HG02623 (cell line): ENCODE measurements around the gene CYBA.

Experiments
- ATAC-seq: cut with Tn5 transposase; IDR thresholded peaks from one replicate; pipeline ENCODE4 v1.9.1; 2021; ENCODE audit warnings: moderate library complexity; ENCODE audit not compliant: unreplicated experiment

CYBA gene

GRCh38 chr16:88631920-88632586 lies 18.8 kb downstream of the CYBA start:
- ATAC-seq = no peak

DNA sequence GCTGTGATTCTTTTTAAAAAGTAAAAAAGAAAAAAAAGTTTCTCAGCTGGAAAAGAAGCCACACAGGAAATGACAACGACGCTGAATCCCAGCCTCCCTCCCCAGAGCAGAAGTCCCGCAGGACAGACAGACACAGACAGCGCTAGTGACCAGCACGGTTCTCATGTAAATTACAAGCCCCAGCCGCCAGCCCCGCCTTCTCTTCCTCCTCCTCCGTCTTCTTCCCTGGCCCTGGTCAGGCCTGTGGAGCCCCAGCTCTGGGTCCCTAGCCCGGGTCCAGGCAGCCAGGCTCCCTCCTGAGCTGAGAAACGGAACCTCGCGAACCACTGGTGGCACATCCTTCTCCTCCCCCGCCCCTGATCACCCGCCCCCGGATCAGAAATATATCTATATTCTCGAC lies 19.5 kb downstream of the CYBA start:
- no peak for ATAC-seq

DNA sequence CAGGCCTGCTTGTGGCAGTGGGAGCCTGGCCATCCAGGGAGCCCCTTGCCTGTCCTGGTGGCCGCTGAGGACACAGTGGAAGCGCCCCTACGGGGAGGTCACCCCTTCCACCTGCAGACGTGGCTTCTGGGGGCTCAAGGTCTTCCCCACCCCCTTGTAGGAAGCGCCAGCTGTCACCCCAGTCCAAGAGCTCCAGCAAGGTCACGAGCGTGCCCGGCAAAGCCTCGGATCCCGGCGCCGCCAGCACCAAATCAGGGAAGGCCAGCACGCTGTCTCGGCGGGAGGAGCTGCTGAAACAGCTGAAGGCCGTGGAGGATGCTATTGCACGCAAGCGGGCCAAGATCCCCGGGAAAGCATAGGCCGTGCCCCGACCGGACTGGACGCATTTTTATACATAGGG lies 19.9 kb downstream of the CYBA start:
- ATAC-seq = no peak

DNA sequence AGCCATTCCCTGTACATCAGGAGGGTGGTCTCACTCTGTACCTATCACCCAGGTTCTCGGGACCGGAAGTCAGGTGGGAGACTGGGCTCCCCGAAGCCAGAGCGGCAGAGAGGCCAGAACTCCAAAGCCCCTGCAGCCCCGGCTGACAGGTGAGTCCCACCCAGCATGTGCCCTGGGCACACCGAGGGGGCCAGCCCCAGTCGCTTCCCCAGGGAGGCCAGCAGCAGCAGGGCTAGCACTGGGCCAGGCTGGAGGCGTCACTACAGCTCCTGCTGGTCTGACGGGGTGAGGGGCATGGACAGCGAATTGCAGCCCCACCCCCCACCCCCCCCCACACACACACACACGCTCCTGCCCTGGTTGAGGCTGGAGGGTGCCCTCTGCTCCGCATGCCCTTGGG lies 20.4 kb downstream of the CYBA start:
- no peak for ATAC-seq

DNA sequence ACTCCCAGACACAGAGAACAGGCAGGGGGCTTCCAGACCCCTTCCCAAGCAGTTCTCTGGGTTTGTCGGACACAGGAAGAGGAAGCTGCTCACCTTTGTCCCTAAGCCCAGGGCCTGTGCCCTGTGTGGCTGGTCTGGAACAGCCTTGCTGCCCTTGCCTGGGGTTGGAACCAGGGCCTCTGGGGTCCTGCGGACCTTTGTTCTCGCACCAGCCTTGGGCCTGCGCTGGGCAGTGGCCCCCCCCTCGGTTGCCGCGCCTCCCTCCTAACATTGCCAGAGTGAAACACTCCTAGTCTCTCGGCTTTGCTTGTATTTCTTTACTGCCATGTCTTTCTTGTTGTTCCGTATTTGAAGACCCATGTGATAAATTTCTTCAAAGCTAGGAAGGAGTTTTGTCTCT lies 21.0 kb downstream of the CYBA start:
- no peak for ATAC-seq

DNA sequence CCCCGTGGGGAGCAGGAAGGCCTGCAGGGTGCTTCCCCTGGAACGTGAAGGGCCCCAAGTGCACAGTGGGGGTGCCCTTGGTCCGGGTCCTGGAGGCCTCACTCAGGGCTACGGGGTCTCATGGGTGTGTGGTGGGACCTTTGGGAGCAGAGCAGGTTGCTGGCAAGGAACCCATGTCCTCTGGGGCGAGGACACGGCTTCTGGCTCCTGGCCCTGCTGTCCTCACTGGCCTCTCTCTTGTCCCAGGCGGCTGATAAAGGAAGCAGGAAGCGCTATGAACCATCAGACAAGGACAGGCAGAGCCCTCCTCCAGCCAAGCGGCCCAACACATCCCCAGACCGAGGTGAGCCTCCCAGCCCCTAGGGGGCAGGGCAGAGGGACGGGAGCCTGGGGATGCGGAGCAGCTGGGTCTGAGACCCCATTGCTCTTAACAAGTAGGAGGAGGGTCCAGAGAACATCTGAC lies 22.3 kb downstream of the CYBA start:
- no peak for ATAC-seq

DNA sequence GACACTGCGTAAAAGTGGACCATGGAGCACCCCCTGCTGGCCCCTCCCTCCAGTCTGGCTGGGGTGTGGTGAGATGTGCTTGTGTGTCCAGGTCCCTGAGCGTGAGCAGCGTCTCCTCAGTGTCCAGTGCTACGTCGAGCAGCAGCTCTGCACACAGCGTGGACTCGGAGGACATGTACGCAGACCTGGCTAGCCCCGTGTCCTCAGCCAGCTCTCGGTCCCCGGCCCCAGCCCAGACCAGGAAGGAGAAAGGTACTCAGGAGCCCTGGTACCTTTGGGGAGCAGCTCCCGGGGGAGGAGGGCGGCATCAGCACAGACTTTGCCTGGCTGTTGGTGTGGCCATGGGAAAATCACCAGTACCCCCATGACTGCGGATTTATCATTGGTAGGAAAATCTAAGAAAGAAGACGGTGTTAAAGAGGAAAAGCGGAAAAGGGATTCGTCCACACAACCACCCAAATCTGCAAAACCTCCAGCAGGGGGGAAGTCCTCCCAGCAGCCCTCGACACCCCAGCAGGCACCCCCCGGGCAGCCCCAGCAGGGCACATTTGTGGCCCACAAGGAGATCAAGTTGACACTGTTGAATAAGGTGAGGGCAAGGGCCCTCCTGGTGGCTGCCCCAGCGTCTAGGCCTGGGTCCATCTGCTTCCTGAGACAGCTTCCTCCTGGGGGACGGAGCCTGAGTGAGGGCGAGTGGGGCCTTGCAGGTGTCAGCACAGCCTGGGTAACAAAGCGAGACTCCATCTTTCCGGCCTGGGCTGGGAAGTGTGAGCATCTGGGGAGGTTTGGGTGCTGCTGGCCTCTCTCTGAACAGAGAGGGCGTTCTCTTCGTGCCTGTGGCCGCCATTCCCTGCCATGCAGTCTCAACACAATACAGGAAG lies 23.1 kb downstream of the CYBA start:
- ATAC-seq = no peak

DNA sequence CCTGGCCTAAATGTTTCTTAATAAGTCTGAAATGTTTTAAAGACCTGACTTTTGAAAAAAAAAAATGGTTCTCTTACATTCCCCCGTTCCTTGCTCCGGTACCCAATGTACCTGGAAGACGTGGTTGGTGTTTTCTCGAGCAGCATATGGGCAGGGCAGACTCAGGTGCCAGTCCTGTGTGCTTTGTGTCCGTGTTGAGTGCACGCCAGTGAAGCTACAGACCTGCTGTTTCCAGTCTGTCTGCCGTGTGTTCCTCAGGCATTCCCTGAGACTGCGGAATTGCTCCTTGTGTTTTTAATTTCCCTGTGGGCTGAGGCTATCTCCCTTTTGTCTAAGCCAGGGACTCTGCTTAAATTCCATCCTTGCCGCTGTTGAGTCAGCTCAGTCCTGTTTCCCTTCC lies 24.2 kb downstream of the CYBA start:
- no peak for ATAC-seq

GRCh38 chr16:88624977-88625576 lies 25.8 kb downstream of the CYBA start:
- ATAC-seq = no peak

- no peak for ATAC-seq
Measured at GRCh38 chr16:88624481-88624880, 26.4 kb downstream of the CYBA start.

DNA sequence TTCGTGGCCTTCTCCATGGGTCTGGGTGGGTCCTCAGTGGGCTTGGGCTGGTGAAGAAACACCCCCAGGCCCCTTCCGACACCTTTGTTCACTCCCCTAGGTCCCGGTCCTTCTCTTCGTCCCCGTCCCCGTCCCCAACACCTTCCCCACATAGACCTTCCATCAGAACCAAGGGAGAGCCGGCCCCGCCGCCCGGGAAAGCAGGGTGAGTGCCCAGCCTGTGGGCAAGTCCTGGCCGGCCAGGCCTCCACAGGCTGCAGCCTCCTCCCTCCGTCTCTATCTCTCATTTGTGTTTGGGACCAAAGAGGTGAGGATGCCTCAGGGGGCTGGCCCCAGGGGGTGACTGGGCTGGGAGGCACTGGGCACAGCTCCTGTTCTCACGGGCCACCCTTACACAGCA lies 27.0 kb downstream of the CYBA start:
- ATAC-seq = no peak

DNA sequence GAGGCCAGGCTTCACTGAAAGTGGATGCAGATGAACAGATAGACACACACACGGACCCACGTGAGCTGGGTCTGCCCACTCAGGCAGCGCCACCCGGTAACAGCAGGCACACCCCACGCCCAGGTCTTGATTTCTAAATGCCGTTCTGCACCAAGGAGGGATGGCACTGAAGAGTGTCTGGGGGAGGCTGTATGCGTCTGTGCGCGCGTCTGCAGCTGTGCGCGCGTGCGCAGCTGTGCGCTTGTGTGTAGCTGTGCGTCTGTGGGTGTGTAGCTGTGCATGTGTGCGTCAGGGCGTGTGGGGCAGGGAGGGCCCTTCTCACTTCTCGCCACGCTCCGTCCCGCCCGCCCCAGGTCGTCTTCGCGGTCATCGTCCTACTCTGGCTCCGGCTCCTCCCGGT lies 28.0 kb downstream of the CYBA start:
- ATAC-seq = no peak

- no peak for ATAC-seq
Measured at GRCh38 chr16:88622125-88622524, 28.7 kb downstream of the CYBA start.

DNA sequence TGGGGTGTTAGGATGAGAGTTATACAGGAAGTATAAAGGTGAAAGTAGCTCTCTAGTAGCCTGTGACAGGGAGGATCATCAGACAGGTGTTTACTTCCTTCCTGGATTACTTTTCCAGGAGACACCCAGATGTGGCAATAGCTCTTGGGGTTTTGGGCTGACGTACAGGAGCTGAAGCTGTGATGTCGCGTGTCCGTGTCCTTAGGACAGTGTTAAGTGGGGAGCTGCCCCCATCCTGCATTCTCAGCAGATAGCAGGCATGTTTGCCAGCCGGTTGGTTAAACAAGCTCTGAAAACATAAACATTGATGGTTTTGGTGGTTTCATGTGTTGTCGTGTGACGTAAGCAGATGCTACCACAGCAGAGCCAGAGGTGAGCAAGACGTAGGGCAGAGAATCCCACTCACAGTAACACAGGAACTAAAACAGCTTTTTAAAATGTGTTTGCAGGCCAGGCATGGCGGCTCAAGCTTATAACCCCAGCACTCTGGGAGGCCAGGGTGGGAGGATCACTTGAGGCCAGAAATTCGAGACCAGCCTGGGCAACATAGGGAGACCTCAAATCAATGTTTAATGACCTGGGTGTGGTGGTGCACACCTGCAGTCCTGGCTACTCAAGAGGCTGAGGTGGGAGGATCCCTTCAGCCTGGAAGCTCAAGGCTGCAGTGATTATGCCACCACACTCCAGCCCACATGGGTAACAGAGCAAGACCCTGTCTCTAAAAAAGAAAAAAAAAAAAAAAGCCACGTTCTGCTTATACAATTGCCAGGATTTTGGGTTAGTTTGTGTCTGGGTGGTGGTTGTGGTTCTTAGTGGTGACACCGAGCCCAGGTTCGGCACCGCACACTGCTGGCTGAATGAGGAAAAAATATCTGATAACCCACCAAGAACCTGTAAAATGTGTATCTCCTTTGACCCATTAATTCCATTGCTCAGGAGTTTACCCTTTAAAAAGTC lies 30.7 kb downstream of the CYBA start:
- ATAC-seq = no peak

DNA sequence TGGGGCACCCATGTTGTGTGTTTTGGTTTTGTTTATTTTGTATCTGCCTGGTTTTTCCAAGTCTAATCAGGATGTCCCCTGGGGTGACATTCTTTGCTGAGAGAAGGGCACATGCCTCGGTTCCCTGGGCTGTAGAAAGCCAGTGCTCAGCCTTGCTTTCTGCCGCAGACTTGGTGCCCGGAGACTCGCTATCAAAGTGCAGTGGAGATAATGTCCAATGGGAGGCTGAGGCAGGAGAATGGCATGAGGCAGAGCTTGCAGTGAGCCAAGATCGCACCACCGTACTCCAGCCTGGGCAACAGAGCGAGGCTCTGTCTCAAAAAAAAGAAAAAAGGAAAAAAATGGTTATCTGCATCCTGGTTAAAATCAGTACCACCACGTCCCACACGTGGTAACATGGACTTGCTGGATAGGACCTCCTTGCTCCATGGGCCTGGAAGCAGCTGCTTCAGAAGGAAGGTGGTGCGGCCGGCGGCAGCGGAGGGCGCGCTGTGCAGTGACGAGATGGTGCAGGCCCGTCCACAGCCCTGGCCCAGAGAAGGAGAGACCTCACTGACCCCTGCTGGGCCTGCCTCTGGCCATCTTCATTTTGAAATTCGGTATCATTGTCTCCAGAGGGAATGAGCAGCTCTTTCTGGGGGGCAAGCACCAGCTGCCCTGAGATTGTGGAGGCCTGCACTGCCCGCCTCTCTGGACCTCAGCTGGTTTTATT lies 31.7 kb downstream of the CYBA start:
- no peak for ATAC-seq

GRCh38 chr16:88618182-88618955 lies 32.5 kb downstream of the CYBA start:
- no peak for ATAC-seq

DNA sequence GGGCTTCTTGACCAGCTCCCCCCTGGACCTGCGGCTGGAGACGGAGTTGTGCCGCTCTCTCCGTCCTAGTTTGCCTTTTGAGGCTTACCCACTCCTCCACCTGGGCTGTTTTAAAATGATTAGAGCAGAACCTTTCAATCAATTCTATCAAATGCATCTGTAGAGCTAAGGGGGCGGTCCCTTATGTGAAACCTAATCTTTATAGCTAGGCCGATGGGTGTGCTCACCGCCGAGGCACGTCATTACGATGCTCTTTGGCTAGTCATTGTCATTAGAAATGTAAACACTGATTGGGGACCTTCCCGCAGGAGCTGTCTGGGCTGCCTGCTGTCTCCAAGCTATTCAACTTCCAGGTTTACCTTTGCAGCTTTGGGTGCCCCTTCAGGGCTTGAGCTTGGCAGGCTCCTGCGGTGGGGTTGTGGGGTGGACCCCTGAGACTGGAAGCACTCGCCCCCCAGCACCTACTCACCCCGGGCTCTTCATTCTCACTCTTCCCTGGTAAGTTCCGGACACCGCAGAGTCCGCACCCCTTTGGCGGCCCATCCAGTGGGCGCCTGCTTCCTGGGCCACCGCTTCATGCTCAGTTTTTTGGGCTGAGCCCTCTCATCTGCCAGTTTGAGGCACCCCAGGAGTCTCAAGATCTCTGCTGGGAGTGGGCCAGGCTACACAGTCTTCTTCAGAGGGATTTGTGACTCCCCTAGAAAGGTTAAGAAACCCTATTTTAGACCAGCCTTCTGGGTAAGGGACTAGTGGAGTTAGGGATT lies 33.4 kb downstream of the CYBA start:
- no peak for ATAC-seq

DNA sequence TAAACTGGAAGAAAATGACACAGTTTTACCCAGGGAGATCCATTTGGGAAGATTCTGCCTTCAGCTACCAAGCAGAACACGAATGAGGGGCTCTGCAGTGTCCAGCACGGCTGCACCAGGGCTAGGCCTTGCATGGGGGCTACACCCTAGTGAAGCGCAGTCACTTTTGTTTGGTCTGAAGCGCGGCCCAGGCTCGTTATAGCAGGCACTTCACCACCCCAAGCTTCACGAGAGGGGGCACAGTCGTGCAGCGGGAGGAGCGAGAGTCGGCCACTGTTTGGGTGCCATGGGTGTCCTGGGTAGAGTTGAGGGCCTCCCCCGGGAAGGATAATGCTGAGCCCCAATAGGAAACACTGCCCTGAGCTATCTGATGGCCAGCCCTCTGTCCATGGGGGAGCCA lies 34.1 kb downstream of the CYBA start:
- no peak for ATAC-seq

DNA sequence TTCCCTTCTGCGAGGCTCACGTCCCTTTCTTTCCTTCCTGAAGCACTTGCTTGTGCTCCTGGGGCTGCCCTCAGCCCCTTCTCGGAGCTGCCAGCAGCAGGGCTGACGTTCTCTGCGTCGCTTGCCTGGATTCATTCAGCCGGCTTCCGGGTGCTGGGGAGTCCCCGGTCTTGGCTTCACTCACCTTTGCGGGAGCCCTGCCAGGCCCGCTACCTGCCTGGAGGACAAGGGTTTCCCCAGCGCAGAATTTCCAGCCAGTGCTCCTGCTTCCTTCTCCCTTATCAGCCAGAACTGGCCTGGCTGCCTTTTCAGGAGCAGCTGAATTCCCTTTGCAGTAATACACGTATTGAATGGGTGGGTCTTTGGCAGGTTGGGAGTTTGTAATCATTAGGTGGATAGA lies 34.5 kb downstream of the CYBA start:
- ATAC-seq = no peak
